Measurements from ENCODE around the gene BUD13.
"Not testable (repeated sequence)": the region's sequence is repeated elsewhere in the genome, so short reads cannot be mapped to it uniquely, and the experiment has no call there.

Gene BUD13

DNA sequence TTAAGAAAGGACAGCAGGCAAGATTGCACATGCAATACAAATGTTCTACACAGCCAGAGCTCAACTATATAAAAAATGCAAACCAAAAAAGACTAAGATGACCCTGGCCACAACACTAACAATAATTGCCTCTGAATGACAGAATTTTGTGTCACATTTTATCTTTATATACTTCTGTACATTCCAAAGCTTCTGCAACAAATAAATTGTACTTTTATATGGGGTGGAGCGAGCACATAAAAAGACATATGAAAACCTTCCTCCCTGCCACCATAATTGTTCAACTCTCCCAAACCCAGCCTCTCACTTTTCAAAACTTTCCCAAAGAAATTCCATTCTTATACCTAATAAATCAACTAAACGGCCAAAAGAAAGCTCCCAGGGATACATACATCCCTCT is 10.7 kb downstream of the BUD13 start:
- H4K20me1 ChIP-seq (ENCODE audit: insufficient read depth, low read length): no peaks in the 10 kb centered on the region
- no peaks in the 10 kb centered on the region for H3K9me3 ChIP-seq (replicated peaks; ENCODE audit: insufficient read depth, low read length)
- TF ChIP-seq EZH2 (optimal IDR thresholded peaks at IDR 0.05; ENCODE audit: low read depth, low read length) (no peak), EZH2phosphoT487 (IDR thresholded peaks at IDR 0.05; ENCODE audit: low read length) (no peak), CTCF (IDR thresholded peaks at IDR 0.05; ENCODE audit: low read length) (no peak)
- H2AFZ ChIP-seq (ENCODE audit: low read length): no peak overlapping the region
- H3K36me3 ChIP-seq (replicated peaks; ENCODE audit: insufficient read depth, low read length): peaks cover 7% of the 10 kb centered on the region; the same call in 1 of the 2 replicates
- no peak overlapping the region for H3K4me2 ChIP-seq (ENCODE audit: low read depth, low read length)
- H3K79me2 ChIP-seq (ENCODE audit: low read length): 0 out of 2 replicates have a peak, but pooled peaks cover 3% of the 10 kb centered on the region
- H3K27ac ChIP-seq (ENCODE audit: low read length): no peak overlapping the region
- H3F3A ChIP-seq (ENCODE audit: insufficient read depth, low read length): no peaks in the 10 kb centered on the region
- H3K9me2 ChIP-seq (replicated peaks; ENCODE audit: insufficient read depth, low read length): no peaks in the 10 kb centered on the region
- H3K9ac ChIP-seq (ENCODE audit: low read length): no peak overlapping the region
- H3K4me1 ChIP-seq (ENCODE audit: low read length): no peaks in the 10 kb centered on the region
- no peak overlapping the region for H3K4me3 ChIP-seq (ENCODE audit: low read length)
- no peaks in the 10 kb centered on the region for H3K27me3 ChIP-seq (replicated peaks; ENCODE audit: insufficient read depth, low read length)
- no peak for DNase-seq

- not testable (repeated sequence) for H3K27ac ChIP-seq (ENCODE audit: low read length); H3K36me3 ChIP-seq (replicated peaks; ENCODE audit: insufficient read depth, low read length); H4K20me1 ChIP-seq (ENCODE audit: insufficient read depth, low read length); H3K4me3 ChIP-seq (ENCODE audit: low read length); H2AFZ ChIP-seq (ENCODE audit: low read length); H3K9me2 ChIP-seq (replicated peaks; ENCODE audit: insufficient read depth, low read length); H3K4me1 ChIP-seq (ENCODE audit: low read length); H3K9me3 ChIP-seq (replicated peaks; ENCODE audit: insufficient read depth, low read length); H3K4me2 ChIP-seq (ENCODE audit: low read depth, low read length); DNase-seq; H3K27me3 ChIP-seq (replicated peaks; ENCODE audit: insufficient read depth, low read length); H3K9ac ChIP-seq (ENCODE audit: low read length); H3K79me2 ChIP-seq (ENCODE audit: low read length); H3F3A ChIP-seq (ENCODE audit: insufficient read depth, low read length)
Measured at GRCh38 chr11:116756044-116756443, 16.7 kb downstream of the BUD13 start.

GRCh38 chr11:116750070-116750718 is 22.6 kb downstream of the BUD13 start:
- no peak overlapping the region for H3K9ac ChIP-seq (ENCODE audit: low read length)
- no peaks in the 10 kb centered on the region for H4K20me1 ChIP-seq (ENCODE audit: insufficient read depth, low read length)
- H3K4me2 ChIP-seq (ENCODE audit: low read depth, low read length): no peak overlapping the region
- no peaks in the 10 kb centered on the region for H3F3A ChIP-seq (ENCODE audit: insufficient read depth, low read length)
- H3K36me3 ChIP-seq (replicated peaks; ENCODE audit: insufficient read depth, low read length): no peaks in the 10 kb centered on the region; the same call in 1 of the 2 replicates
- no peak overlapping the region for H3K4me3 ChIP-seq (ENCODE audit: low read length)
- no peaks in the 10 kb centered on the region for H3K9me3 ChIP-seq (replicated peaks; ENCODE audit: insufficient read depth, low read length)
- no peaks in the 10 kb centered on the region for H3K4me1 ChIP-seq (ENCODE audit: low read length)
- H3K27ac ChIP-seq (ENCODE audit: low read length): no peak overlapping the region
- H3K27me3 ChIP-seq (replicated peaks; ENCODE audit: insufficient read depth, low read length): no peaks in the 10 kb centered on the region
- no peak overlapping the region for H2AFZ ChIP-seq (ENCODE audit: low read length)
- no peak for TF ChIP-seq EZH2phosphoT487 (IDR thresholded peaks at IDR 0.05; ENCODE audit: low read length)
- no peaks in the 10 kb centered on the region for H3K9me2 ChIP-seq (replicated peaks; ENCODE audit: insufficient read depth, low read length)
- no peaks in the 10 kb centered on the region for H3K79me2 ChIP-seq (ENCODE audit: low read length)
- no peak for DNase-seq

- DNase-seq: no peak
- Histone ChIP-seq H3K4me3 (ENCODE audit: low read length) (no peak overlapping the region), H3K27me3 (replicated peaks; ENCODE audit: insufficient read depth, low read length) (no peaks in the 10 kb centered on the region), H3K9me3 (replicated peaks; ENCODE audit: insufficient read depth, low read length) (no peaks in the 10 kb centered on the region), H3K9ac (ENCODE audit: low read length) (no peak overlapping the region), H3K9me2 (replicated peaks; ENCODE audit: insufficient read depth, low read length) (no peaks in the 10 kb centered on the region), H2AFZ (ENCODE audit: low read length) (no peak overlapping the region), H3K4me2 (ENCODE audit: low read depth, low read length) (no peak overlapping the region), H3K4me1 (ENCODE audit: low read length) (no peaks in the 10 kb centered on the region), H3F3A (ENCODE audit: insufficient read depth, low read length) (no peaks in the 10 kb centered on the region), H3K79me2 (ENCODE audit: low read length) (no peaks in the 10 kb centered on the region), H3K27ac (ENCODE audit: low read length) (no peak overlapping the region), H4K20me1 (ENCODE audit: insufficient read depth, low read length) (no peaks in the 10 kb centered on the region), H3K36me3 (replicated peaks; ENCODE audit: insufficient read depth, low read length) (no peaks in the 10 kb centered on the region)
- TF ChIP-seq EZH2 (optimal IDR thresholded peaks at IDR 0.05; ENCODE audit: low read depth, low read length) (no peak), CTCF (IDR thresholded peaks at IDR 0.05; ENCODE audit: low read length) (no peak), EZH2phosphoT487 (IDR thresholded peaks at IDR 0.05; ENCODE audit: low read length) (no peak)
Measured at GRCh38 chr11:116742104-116742503, 30.7 kb downstream of the BUD13 start.
